Measurements from ENCODE around the gene NF2.

GRCh38 chr22:29650370-29650769 is 46.9 kb downstream of the NF2 start:
- TF ChIP-seq JUNB (IDR thresholded peaks at IDR 0.05), result no peak
- TF ChIP-seq ZZZ3 (IDR thresholded peaks at IDR 0.05; ENCODE audit: control insufficient read depth, insufficient read length, low read depth), result no peak
- TF ChIP-seq, protein P1, sequence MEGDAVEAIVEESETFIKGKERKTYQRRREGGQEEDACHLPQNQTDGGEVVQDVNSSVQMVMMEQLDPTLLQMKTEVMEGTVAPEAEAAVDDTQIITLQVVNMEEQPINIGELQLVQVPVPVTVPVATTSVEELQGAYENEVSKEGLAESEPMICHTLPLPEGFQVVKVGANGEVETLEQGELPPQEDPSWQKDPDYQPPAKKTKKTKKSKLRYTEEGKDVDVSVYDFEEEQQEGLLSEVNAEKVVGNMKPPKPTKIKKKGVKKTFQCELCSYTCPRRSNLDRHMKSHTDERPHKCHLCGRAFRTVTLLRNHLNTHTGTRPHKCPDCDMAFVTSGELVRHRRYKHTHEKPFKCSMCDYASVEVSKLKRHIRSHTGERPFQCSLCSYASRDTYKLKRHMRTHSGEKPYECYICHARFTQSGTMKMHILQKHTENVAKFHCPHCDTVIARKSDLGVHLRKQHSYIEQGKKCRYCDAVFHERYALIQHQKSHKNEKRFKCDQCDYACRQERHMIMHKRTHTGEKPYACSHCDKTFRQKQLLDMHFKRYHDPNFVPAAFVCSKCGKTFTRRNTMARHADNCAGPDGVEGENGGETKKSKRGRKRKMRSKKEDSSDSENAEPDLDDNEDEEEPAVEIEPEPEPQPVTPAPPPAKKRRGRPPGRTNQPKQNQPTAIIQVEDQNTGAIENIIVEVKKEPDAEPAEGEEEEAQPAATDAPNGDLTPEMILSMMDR (IDR thresholded peaks at IDR 0.05 in 2 of 3, conservative IDR thresholded peaks at IDR 0.05 in 1 of 3; ENCODE audit: control insufficient read depth in 2 of 3, extremely low read depth in 1 of 3, insufficient read depth in 1 of 3, low read depth in 3 of 3, low read length in 3 of 3), result no peak
- TF ChIP-seq FOS (IDR thresholded peaks at IDR 0.05; ENCODE audit: borderline replicate concordance, extremely low read depth, insufficient read length), result no peak
- TF ChIP-seq PML (IDR thresholded peaks at IDR 0.05; ENCODE audit: low read length), result no peak
- TF ChIP-seq IRF5 (IDR thresholded peaks at IDR 0.05; ENCODE audit: borderline replicate concordance), result no peak

Measured in GM12878 (cell line).